ENCODE data around the gene GMDS. TPM values are rescaled to one million over a fixed set of nuclear protein-coding genes. Genes with fewer than 3 reads are reported as not detected.

The GMDS gene
- total RNA-seq, 1 experiment from 2014 or later: 9.7 TPM

- Histone ChIP-seq H3K27me3 (ENCODE audit: low read length) (no peaks in the 10 kb centered on the region), H3K36me3 (ENCODE audit: insufficient read depth, low read length) (peaks cover 3% of the 10 kb centered on the region; the same call in 1 of the 2 replicates), H3K27ac (ENCODE audit: low read length) (no peak overlapping the region), H3K4me3 (ENCODE audit: low read length) (no peak overlapping the region), H3K4me1 (ENCODE audit: low read length) (peaks cover 29% of the 10 kb centered on the region), H3K4me2 (ENCODE audit: low read depth, low read length, poor library complexity, severe bottlenecking) (no peak overlapping the region), H3K79me2 (ENCODE audit: low read length) (no peaks in the 10 kb centered on the region), H3K9ac (ENCODE audit: low read length) (no peak overlapping the region), H3K9me2 (replicated peaks; ENCODE audit: insufficient read depth, low read length) (no peaks in the 10 kb centered on the region), H3K9me3 (ENCODE audit: low read length) (peaks cover under 1% of the 10 kb centered on the region; the same call in 1 of the 2 replicates), H4K20me1 (ENCODE audit: insufficient read depth, low read depth, low read length) (0 out of 2 replicates have a peak, but pooled peaks cover 7% of the 10 kb centered on the region), H2AFZ (ENCODE audit: low read length) (no peak overlapping the region)
- no peak for DNase-seq
Measured at GRCh38 chr6:2249126-2249525, 3.7 kb upstream of the GMDS start.

GRCh38 chr6:2247664-2248063 is 2.3 kb upstream of the GMDS start:
- Histone ChIP-seq H3K79me2 (ENCODE audit: low read length) (no peaks in the 10 kb centered on the region), H3K27ac (ENCODE audit: low read length) (no peak overlapping the region), H3K9me3 (ENCODE audit: low read length) (no peaks in the 10 kb centered on the region), H3K4me2 (ENCODE audit: low read depth, low read length, poor library complexity, severe bottlenecking) (no peak overlapping the region), H4K20me1 (ENCODE audit: insufficient read depth, low read depth, low read length) (0 out of 2 replicates have a peak, but pooled peaks cover 7% of the 10 kb centered on the region), H3K9ac (ENCODE audit: low read length) (no peak overlapping the region), H3K4me1 (ENCODE audit: low read length) (peaks cover 29% of the 10 kb centered on the region), H3K36me3 (ENCODE audit: insufficient read depth, low read length) (no peaks in the 10 kb centered on the region), H3K9me2 (replicated peaks; ENCODE audit: insufficient read depth, low read length) (no peaks in the 10 kb centered on the region), H3K4me3 (ENCODE audit: low read length) (no peak overlapping the region), H2AFZ (ENCODE audit: low read length) (no peak overlapping the region), H3K27me3 (ENCODE audit: low read length) (no peaks in the 10 kb centered on the region)
- DNase-seq: no peak

- H3K9me2 ChIP-seq (replicated peaks; ENCODE audit: insufficient read depth, low read length): no peaks in the 10 kb centered on the region
- no peaks in the 10 kb centered on the region for H3K36me3 ChIP-seq (ENCODE audit: insufficient read depth, low read length)
- H3K4me2 ChIP-seq (ENCODE audit: low read depth, low read length, poor library complexity, severe bottlenecking): peak overlapping the region; percentile 98
- H3K27ac ChIP-seq (ENCODE audit: low read length): no peak overlapping the region; the same call in 1 of the 2 replicates
- 0 out of 2 replicates have a peak, but pooled peaks cover 13% of the 10 kb centered on the region for H4K20me1 ChIP-seq (ENCODE audit: insufficient read depth, low read depth, low read length)
- H2AFZ ChIP-seq (ENCODE audit: low read length): peak overlapping the region; percentile 99
- peak overlapping the region; percentile 91 for H3K4me3 ChIP-seq (ENCODE audit: low read length)
- H3K4me1 ChIP-seq (ENCODE audit: low read length): peaks cover 29% of the 10 kb centered on the region
- H3K9me3 ChIP-seq (ENCODE audit: low read length): no peaks in the 10 kb centered on the region
- H3K79me2 ChIP-seq (ENCODE audit: low read length): no peaks in the 10 kb centered on the region
- peak; percentile 76 for DNase-seq
- H3K9ac ChIP-seq (ENCODE audit: low read length): peak overlapping the region; percentile 91
- H3K27me3 ChIP-seq (ENCODE audit: low read length): no peaks in the 10 kb centered on the region
Measured at GRCh38 chr6:2245877-2246863, 765 bp upstream of the GMDS start.

- DNase-seq: no peak
- Histone ChIP-seq H3K36me3 (ENCODE audit: insufficient read depth, low read length) (no peaks in the 10 kb centered on the region), H3K9ac (ENCODE audit: low read length) (peak overlapping the region; percentile 75), H3K4me2 (ENCODE audit: low read depth, low read length, poor library complexity, severe bottlenecking) (peak overlapping the region; percentile 98), H2AFZ (ENCODE audit: low read length) (peak overlapping the region; percentile 71; the same call in 1 of the 2 replicates), H3K9me2 (replicated peaks; ENCODE audit: insufficient read depth, low read length) (no peaks in the 10 kb centered on the region), H3K27me3 (ENCODE audit: low read length) (no peaks in the 10 kb centered on the region), H3K27ac (ENCODE audit: low read length) (no peak overlapping the region), H3K79me2 (ENCODE audit: low read length) (no peaks in the 10 kb centered on the region), H4K20me1 (ENCODE audit: insufficient read depth, low read depth, low read length) (0 out of 2 replicates have a peak, but pooled peaks cover 13% of the 10 kb centered on the region), H3K4me3 (ENCODE audit: low read length) (peak overlapping the region; percentile 91), H3K9me3 (ENCODE audit: low read length) (no peaks in the 10 kb centered on the region), H3K4me1 (ENCODE audit: low read length) (peaks cover 20% of the 10 kb centered on the region)
Measured at GRCh38 chr6:2244261-2245102, 923 bp downstream of the GMDS start.

GRCh38 chr6:2242311-2242710 is 3.1 kb downstream of the GMDS start:
- Histone ChIP-seq H3K79me2 (ENCODE audit: low read length) (no peaks in the 10 kb centered on the region), H2AFZ (ENCODE audit: low read length) (no peak overlapping the region), H3K27me3 (ENCODE audit: low read length) (no peaks in the 10 kb centered on the region), H3K36me3 (ENCODE audit: insufficient read depth, low read length) (no peaks in the 10 kb centered on the region), H4K20me1 (ENCODE audit: insufficient read depth, low read depth, low read length) (0 out of 2 replicates have a peak, but pooled peaks cover 13% of the 10 kb centered on the region), H3K4me1 (ENCODE audit: low read length) (peaks cover 19% of the 10 kb centered on the region), H3K4me2 (ENCODE audit: low read depth, low read length, poor library complexity, severe bottlenecking) (no peak overlapping the region), H3K9me3 (ENCODE audit: low read length) (no peaks in the 10 kb centered on the region), H3K27ac (ENCODE audit: low read length) (no peak overlapping the region), H3K9me2 (replicated peaks; ENCODE audit: insufficient read depth, low read length) (no peaks in the 10 kb centered on the region), H3K4me3 (ENCODE audit: low read length) (no peak overlapping the region), H3K9ac (ENCODE audit: low read length) (no peak overlapping the region)
- no peak for DNase-seq

GRCh38 chr6:2240961-2241360 is 4.4 kb downstream of the GMDS start:
- Histone ChIP-seq H3K27me3 (ENCODE audit: low read length) (no peaks in the 10 kb centered on the region), H3K4me1 (ENCODE audit: low read length) (peaks cover 11% of the 10 kb centered on the region), H3K27ac (ENCODE audit: low read length) (no peak overlapping the region), H2AFZ (ENCODE audit: low read length) (no peak overlapping the region), H4K20me1 (ENCODE audit: insufficient read depth, low read depth, low read length) (peaks cover 20% of the 10 kb centered on the region; the same call in 1 of the 2 replicates), H3K79me2 (ENCODE audit: low read length) (no peaks in the 10 kb centered on the region), H3K9me3 (ENCODE audit: low read length) (no peaks in the 10 kb centered on the region), H3K9ac (ENCODE audit: low read length) (no peak overlapping the region), H3K9me2 (replicated peaks; ENCODE audit: insufficient read depth, low read length) (no peaks in the 10 kb centered on the region), H3K36me3 (ENCODE audit: insufficient read depth, low read length) (no peaks in the 10 kb centered on the region), H3K4me2 (ENCODE audit: low read depth, low read length, poor library complexity, severe bottlenecking) (no peak overlapping the region), H3K4me3 (ENCODE audit: low read length) (no peak overlapping the region)
- DNase-seq: no peak

- Histone ChIP-seq H4K20me1 (ENCODE audit: insufficient read depth, low read depth, low read length) (peaks cover 29% of the 10 kb centered on the region), H3K9me3 (ENCODE audit: low read length) (no peaks in the 10 kb centered on the region), H3K79me2 (ENCODE audit: low read length) (no peaks in the 10 kb centered on the region), H3K9me2 (replicated peaks; ENCODE audit: insufficient read depth, low read length) (no peaks in the 10 kb centered on the region), H3K27ac (ENCODE audit: low read length) (no peak overlapping the region), H3K27me3 (ENCODE audit: low read length) (no peaks in the 10 kb centered on the region), H3K4me2 (ENCODE audit: low read depth, low read length, poor library complexity, severe bottlenecking) (no peak overlapping the region), H2AFZ (ENCODE audit: low read length) (no peak overlapping the region), H3K36me3 (ENCODE audit: insufficient read depth, low read length) (no peaks in the 10 kb centered on the region), H3K4me3 (ENCODE audit: low read length) (no peak overlapping the region), H3K9ac (ENCODE audit: low read length) (no peak overlapping the region), H3K4me1 (ENCODE audit: low read length) (no peaks in the 10 kb centered on the region)
- DNase-seq: no peak
Measured at GRCh38 chr6:2237001-2237400, 8.4 kb downstream of the GMDS start.
